HG03025 (cell line): Measurements from ENCODE around the gene ABHD16A.

Experiments
- ATAC-seq: cut with Tn5 transposase; IDR thresholded peaks from one replicate; pipeline ENCODE4 v1.9.1; 2021; ENCODE audit warnings: mild to moderate bottlenecking, moderate library complexity; ENCODE audit not compliant: unreplicated experiment, low FRiP score

Gene ABHD16A

GRCh38 chr6:31643818-31644454 lies 59.2 kb downstream of the ABHD16A start:
- ATAC-seq = no peak

- no peak for ATAC-seq
Observed at GRCh38 chr6:31642798-31643570, 60.1 kb downstream of the ABHD16A start.

- no peak for ATAC-seq
Observed at GRCh38 chr6:31641370-31641769, 61.8 kb downstream of the ABHD16A start.

GRCh38 chr6:31640612-31641011 lies 62.5 kb downstream of the ABHD16A start:
- ATAC-seq = no peak

GRCh38 chr6:31639449-31639861 lies 63.7 kb downstream of the ABHD16A start:
- no peak for ATAC-seq

GRCh38 chr6:31639043-31639442 lies 64.1 kb downstream of the ABHD16A start:
- no peak for ATAC-seq
